MCF 10A (cell line): ENCODE data around the gene CPA1. TPM values are rescaled to one million over a fixed set of nuclear protein-coding genes. Genes with fewer than 3 reads are reported as not detected.

Source experiments
- BruUV-seq: library from RNA; stranded (reverse); fragments of 400-500 nt; replicated peaks from 2 replicates; lab custom pipeline; 2021; lab: Mats Ljungman, UMichigan
- CTCF ChIA-PET: fragments of 300-600 bp; sonication (Branson Sonifier 250); formaldehyde crosslinking; extraction: SDS; loops from one replicate; lab custom pipeline; 2021; ENCODE audit warnings: antibody characterized with exemption, inconsistent platforms; lab: Yijun Ruan, JAX
- POLR2A ChIA-PET: fragments of 300-600, 350-650 bp; sonication (Branson Sonifier 250); formaldehyde crosslinking; extraction: SDS; loops from one replicate; lab custom pipeline; 2020; ENCODE audit warnings: antibody characterized with exemption, inconsistent platforms; lab: Yijun Ruan, JAX
- DNase-seq: peaks from one replicate; pipeline ENCODE4 v3.0.0-alpha.2; 2018; ENCODE audit not compliant: unreplicated experiment
- H3K27ac Mint-ChIP-seq: one replicate; pipeline ENCODE4 v1.8.0; 2022; ENCODE audit warnings: mild to moderate bottlenecking, low read depth, mixed read lengths; ENCODE audit not compliant: unreplicated experiment
- H3K27me3 Mint-ChIP-seq: one replicate; pipeline ENCODE4 v1.8.0; 2022; ENCODE audit warnings: mixed read lengths; ENCODE audit not compliant: insufficient read depth, unreplicated experiment
- H3K36me3 Mint-ChIP-seq: one replicate; pipeline ENCODE4 v1.8.0; 2022; ENCODE audit warnings: mild to moderate bottlenecking, moderate library complexity, mixed read lengths; ENCODE audit not compliant: insufficient read depth, unreplicated experiment
- H3K4me1 Mint-ChIP-seq: one replicate; pipeline ENCODE4 v1.8.0; 2022; ENCODE audit warnings: mixed read lengths; ENCODE audit not compliant: insufficient read depth, unreplicated experiment
- H3K4me3 Mint-ChIP-seq: one replicate; pipeline ENCODE4 v1.8.0; 2022; ENCODE audit warnings: mild to moderate bottlenecking, moderate library complexity, mixed read lengths; ENCODE audit not compliant: unreplicated experiment
- H3K9me3 Mint-ChIP-seq: one replicate; pipeline ENCODE4 v1.8.0; 2022; ENCODE audit warnings: mixed read lengths; ENCODE audit not compliant: unreplicated experiment
- intact Hi-C: fragments of 100-400 bp; cut with micrococcal nuclease; formaldehyde crosslinking; loops from 2 replicates; pipeline ENCODE4 v1.14.1; 2022
- total RNA-seq: library from RNA; stranded (reverse); gene quantifications from 2 replicates; pipeline ENCODE4 v1.2.3, GENCODE V29; 2022
- TF ChIP-seq, protein P1 (sequence below): fragments of 200-600 bp; IDR thresholded peaks from one replicate; pipeline ENCODE4 v1.8.0; 2022; ENCODE audit warnings: antibody characterized with exemption, mild to moderate bottlenecking; ENCODE audit not compliant: unreplicated experiment

CPA1 gene
- total RNA-seq, 1 experiment from 2014 or later: not detected

GRCh38 chr7:130430841-130431666 is 50.8 kb downstream of the CPA1 start:
- peak; percentile 4 for DNase-seq
- Mint-ChIP-seq H3K4me3 (no peak overlapping the region), H3K36me3 (peaks cover 10% of the 10 kb centered on the region), H3K9me3 (no peaks in the 10 kb centered on the region), H3K27me3 (no peaks in the 10 kb centered on the region), H3K27ac (no peak overlapping the region), H3K4me1 (no peaks in the 10 kb centered on the region)
- BruUV-seq: no TSS peak
- POLR2A ChIA-PET: interaction anchor here (0.6 to 0.9 kb wide), 3 partner anchors 49 to 380 kb away, joined by 3 read pairs; partner anchors contain the start of genes KLHDC10 and ZC3HC1
- TF ChIP-seq, protein P1, sequence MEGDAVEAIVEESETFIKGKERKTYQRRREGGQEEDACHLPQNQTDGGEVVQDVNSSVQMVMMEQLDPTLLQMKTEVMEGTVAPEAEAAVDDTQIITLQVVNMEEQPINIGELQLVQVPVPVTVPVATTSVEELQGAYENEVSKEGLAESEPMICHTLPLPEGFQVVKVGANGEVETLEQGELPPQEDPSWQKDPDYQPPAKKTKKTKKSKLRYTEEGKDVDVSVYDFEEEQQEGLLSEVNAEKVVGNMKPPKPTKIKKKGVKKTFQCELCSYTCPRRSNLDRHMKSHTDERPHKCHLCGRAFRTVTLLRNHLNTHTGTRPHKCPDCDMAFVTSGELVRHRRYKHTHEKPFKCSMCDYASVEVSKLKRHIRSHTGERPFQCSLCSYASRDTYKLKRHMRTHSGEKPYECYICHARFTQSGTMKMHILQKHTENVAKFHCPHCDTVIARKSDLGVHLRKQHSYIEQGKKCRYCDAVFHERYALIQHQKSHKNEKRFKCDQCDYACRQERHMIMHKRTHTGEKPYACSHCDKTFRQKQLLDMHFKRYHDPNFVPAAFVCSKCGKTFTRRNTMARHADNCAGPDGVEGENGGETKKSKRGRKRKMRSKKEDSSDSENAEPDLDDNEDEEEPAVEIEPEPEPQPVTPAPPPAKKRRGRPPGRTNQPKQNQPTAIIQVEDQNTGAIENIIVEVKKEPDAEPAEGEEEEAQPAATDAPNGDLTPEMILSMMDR: no peak
- intact Hi-C loops: no loop called here
- CTCF ChIA-PET: interaction anchor here (0.7 kb wide), 1 partner anchor 68 kb away, joined by 5 read pairs; no protein-coding TSS in a partner anchor

DNA sequence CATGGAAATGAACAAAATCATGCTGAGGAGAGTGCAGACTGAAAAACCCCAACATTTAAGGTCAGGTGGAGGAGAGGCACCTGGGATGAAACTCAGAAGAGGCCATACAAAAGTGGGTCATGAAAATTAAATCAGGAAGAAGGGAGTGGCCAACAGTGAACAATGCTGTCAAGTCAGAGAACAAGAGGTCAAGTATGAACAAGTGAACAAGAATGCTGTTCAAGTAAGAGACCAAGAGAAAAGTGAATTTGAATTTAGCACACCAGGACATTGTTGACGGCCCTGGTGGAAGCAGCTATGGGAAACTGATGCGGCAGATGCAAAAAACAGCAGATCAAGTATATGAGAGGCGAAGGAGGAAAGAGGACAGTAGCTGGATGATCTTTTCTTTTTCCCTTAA is 52.6 kb downstream of the CPA1 start:
- Mint-ChIP-seq H3K27me3 (no peaks in the 10 kb centered on the region), H3K4me3 (no peak overlapping the region), H3K27ac (no peak overlapping the region), H3K4me1 (no peaks in the 10 kb centered on the region), H3K36me3 (peaks cover 10% of the 10 kb centered on the region), H3K9me3 (no peaks in the 10 kb centered on the region)
- intact Hi-C loops: no loop called here
- TF ChIP-seq, protein P1: no peak
- CTCF ChIA-PET: interaction anchor here (0.6 kb wide), 1 partner anchor 371 kb away, joined by 5 read pairs; no protein-coding TSS in a partner anchor
- DNase-seq: peak; percentile 9
- POLR2A ChIA-PET: interaction anchor here (0.6 to 0.7 kb wide), 2 partner anchors 161 to 1692 kb away, joined by 3 read pairs; no protein-coding TSS in a partner anchor
- no TSS peak for BruUV-seq

DNA sequence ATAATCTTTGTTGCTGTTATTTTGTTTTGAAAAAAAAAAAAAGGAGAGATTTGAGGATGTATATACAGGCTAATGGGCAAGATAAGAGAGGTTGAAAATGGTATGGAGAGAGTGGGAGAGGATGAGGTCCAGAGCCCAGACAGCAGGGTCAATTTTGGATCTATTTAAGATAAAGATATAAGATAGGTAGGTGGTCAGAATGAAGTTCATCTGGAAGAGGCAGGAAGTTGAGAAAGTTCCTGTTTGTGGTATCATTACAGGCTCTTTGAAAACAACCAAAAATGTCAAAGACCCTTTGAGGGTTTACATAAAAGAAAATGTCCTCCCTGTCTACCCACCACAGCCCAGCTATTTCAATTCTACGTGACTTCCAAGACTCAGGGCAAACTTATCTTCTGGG is 53.0 kb downstream of the CPA1 start:
- Mint-ChIP-seq H3K4me3 (no peak overlapping the region), H3K36me3 (peaks cover 10% of the 10 kb centered on the region), H3K27me3 (no peaks in the 10 kb centered on the region), H3K4me1 (no peaks in the 10 kb centered on the region), H3K9me3 (no peaks in the 10 kb centered on the region), H3K27ac (no peak overlapping the region)
- ChIA-PET POLR2A (interaction anchor here (0.6 to 0.7 kb wide), 2 partner anchors 161 to 1692 kb away, joined by 3 read pairs; no protein-coding TSS in a partner anchor), CTCF (no interaction called here)
- no TSS peak for BruUV-seq
- intact Hi-C loops: no loop called here
- DNase-seq: no peak
- TF ChIP-seq, protein P1: no peak

- intact Hi-C loops: no loop called here
- Mint-ChIP-seq H3K9me3 (no peaks in the 10 kb centered on the region), H3K36me3 (no peaks in the 10 kb centered on the region), H3K4me1 (no peaks in the 10 kb centered on the region), H3K27ac (no peak overlapping the region), H3K27me3 (no peaks in the 10 kb centered on the region), H3K4me3 (no peak overlapping the region)
- CTCF ChIA-PET: no interaction called here
- BruUV-seq: no TSS peak
- POLR2A ChIA-PET: interaction anchor here (0.6 kb wide), 1 partner anchor 13 kb away, joined by 3 read pairs; no protein-coding TSS in a partner anchor
- TF ChIP-seq, protein P1: no peak
- DNase-seq: no peak
Measured at GRCh38 chr7:130435311-130435854, 55.1 kb downstream of the CPA1 start.
